ENCODE data around the gene TAS2R40. TPM values are rescaled to one million over a fixed set of nuclear protein-coding genes. Genes with fewer than 3 reads are reported as not detected.

TAS2R40 gene
- polyA plus RNA-seq, 2 of the 4 experiments (the other 2 are of a cell fraction) = not detected

GRCh38 chr7:143214789-143215679 lies 6.8 kb upstream of the TAS2R40 start:
- no peaks in the 10 kb centered on the region for H3K9me3 ChIP-seq
- FAIRE-seq = peak; percentile 99
- 9% methylated on average over 8 of the region's 8 CpGs for WGBS (ENCODE audit: missing lambda C conversion rate)

DNA sequence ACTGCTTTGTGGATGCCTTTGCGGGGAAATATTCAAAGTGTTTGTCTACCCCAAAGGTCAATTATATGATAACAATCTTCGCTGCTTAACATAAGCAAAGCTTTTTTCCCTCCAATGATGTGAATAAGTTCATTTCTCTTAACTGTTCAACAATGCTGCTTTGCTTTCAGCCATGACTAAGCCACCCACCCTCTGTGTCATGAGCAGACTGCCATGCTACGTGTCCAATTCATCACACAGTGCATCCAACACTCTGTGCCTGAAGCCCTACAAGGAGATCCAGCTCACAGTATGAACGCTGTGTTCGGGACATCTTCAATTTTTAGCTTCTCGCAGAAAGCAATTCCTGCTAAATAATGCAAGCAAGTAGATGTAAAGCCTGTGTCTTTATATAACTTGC lies 5.7 kb upstream of the TAS2R40 start:
- Histone ChIP-seq H3K4me3 (no peak overlapping the region), H3K4me2 (no peak overlapping the region), H3K9me3 (no peaks in the 10 kb centered on the region), H3K4me1 (no peaks in the 10 kb centered on the region), H3K27ac (no peak overlapping the region)
- ChIA-PET POLR2A (no interaction called here), CTCF (interaction anchor here (0.6 to 7.4 kb wide), 9 partner anchors 13 to 362 kb away, joined by 3 to 175 read pairs (median 6); no protein-coding TSS in a partner anchor)
- TF ChIP-seq, protein P1, sequence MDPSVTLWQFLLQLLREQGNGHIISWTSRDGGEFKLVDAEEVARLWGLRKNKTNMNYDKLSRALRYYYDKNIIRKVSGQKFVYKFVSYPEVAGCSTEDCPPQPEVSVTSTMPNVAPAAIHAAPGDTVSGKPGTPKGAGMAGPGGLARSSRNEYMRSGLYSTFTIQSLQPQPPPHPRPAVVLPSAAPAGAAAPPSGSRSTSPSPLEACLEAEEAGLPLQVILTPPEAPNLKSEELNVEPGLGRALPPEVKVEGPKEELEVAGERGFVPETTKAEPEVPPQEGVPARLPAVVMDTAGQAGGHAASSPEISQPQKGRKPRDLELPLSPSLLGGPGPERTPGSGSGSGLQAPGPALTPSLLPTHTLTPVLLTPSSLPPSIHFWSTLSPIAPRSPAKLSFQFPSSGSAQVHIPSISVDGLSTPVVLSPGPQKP (IDR thresholded peaks at IDR 0.05; ENCODE audit: low read depth, low read length) = no peak
- no peak for TF ChIP-seq MAFK (IDR thresholded peaks at IDR 0.05; ENCODE audit: partially characterized antibody)
- TF ChIP-seq, protein P2, sequence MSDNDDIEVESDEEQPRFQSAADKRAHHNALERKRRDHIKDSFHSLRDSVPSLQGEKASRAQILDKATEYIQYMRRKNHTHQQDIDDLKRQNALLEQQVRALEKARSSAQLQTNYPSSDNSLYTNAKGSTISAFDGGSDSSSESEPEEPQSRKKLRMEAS (IDR thresholded peaks at IDR 0.05) = no peak
- TF ChIP-seq, protein P3, sequence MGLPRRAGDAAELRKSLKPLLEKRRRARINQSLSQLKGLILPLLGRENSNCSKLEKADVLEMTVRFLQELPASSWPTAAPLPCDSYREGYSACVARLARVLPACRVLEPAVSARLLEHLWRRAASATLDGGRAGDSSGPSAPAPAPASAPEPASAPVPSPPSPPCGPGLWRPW (IDR thresholded peaks at IDR 0.05) = no peak
- no peak for TF ChIP-seq MAZ (IDR thresholded peaks at IDR 0.05; ENCODE audit: borderline replicate concordance, low read depth, low read length)
- TF ChIP-seq ZC3H11A (IDR thresholded peaks at IDR 0.05) = no peak
- no peak for TF ChIP-seq CBX2 (IDR thresholded peaks at IDR 0.05; ENCODE audit: borderline replicate concordance, low read depth)
- TF ChIP-seq TFCP2L1 (CRISPR knock-in tag; IDR thresholded peaks at IDR 0.05) = no peak
- WGBS (ENCODE audit: missing lambda C conversion rate) = 29% methylated on average over 6 of the region's 6 CpGs
- no peak for FAIRE-seq
- no peak for ATAC-seq
- DNase-seq (ENCODE audit: low read depth in 1 of 2, low spot score in 1 of 2) = no peak

More at GRCh38 chr7:143214789-143215679, 6.8 kb upstream of the TAS2R40 start:
- Histone ChIP-seq H3K4me1 (no peaks in the 10 kb centered on the region), H3K27ac (no peak overlapping the region), H3K4me3 (no peak overlapping the region), H3K4me2 (no peak overlapping the region)
- ATAC-seq = peak; percentile 83 to 95
- TF ChIP-seq POLR2A (IDR thresholded peaks at IDR 0.05; ENCODE audit: low read length) (no peak), TFCP2L1 (CRISPR knock-in tag; IDR thresholded peaks at IDR 0.05) (no peak), CTCF (IDR thresholded peaks at IDR 0.05) (peak; percentile 100), SMC3 (IDR thresholded peaks at IDR 0.05) (peak; percentile 99), HMGXB4 (CRISPR knock-in tag; IDR thresholded peaks at IDR 0.05; ENCODE audit: borderline replicate concordance) (no peak), RAD21 (conservative IDR thresholded peaks at IDR 0.05 in 1 of 2, IDR thresholded peaks at IDR 0.05 in 1 of 2) (peak; percentile 99)
- CTCF ChIA-PET = interaction anchor here (0.6 to 7.4 kb wide), 37 partner anchors 8 to 668 kb away, joined by 3 to 175 read pairs (median 4); partner anchors contain the start of genes EPHB6, OR9A2 and PIP
- peak; percentile 82 to 86 for DNase-seq (ENCODE audit: low read depth in 1 of 2, low spot score in 1 of 2)
- POLR2A ChIA-PET = interaction anchor here (0.9 kb wide), 1 partner anchor 207 kb away, joined by 3 read pairs; no protein-coding TSS in a partner anchor

GRCh38 chr7:143216686-143217085 lies 5.2 kb upstream of the TAS2R40 start:
- FAIRE-seq (no peak), DNase-seq (ENCODE audit: low read depth in 1 of 2, low spot score in 1 of 2) (no peak), ATAC-seq (no peak)
- Histone ChIP-seq H3K27ac (no peak overlapping the region), H3K9me3 (no peaks in the 10 kb centered on the region), H3K4me3 (no peak overlapping the region), H3K4me1 (no peaks in the 10 kb centered on the region), H3K4me2 (no peak overlapping the region)
- 32% methylated on average over 2 of the region's 2 CpGs for WGBS (ENCODE audit: missing lambda C conversion rate)
- ChIA-PET CTCF (interaction anchor here (0.9 to 7.4 kb wide), 6 partner anchors 22 to 363 kb away, joined by 4 to 175 read pairs (median 9); no protein-coding TSS in a partner anchor), POLR2A (no interaction called here)
- TF ChIP-seq KDM1A (IDR thresholded peaks at IDR 0.05; ENCODE audit: low read depth) (no peak), HOXA7 (CRISPR knock-in tag; IDR thresholded peaks at IDR 0.05) (no peak), MAFK (IDR thresholded peaks at IDR 0.05; ENCODE audit: partially characterized antibody) (no peak), E2F6 (IDR thresholded peaks at IDR 0.05; ENCODE audit: borderline replicate concordance, low read depth) (no peak), RCOR1 (IDR thresholded peaks at IDR 0.05; ENCODE audit: low read depth, low read length) (no peak), HOXB5 (CRISPR knock-in tag; IDR thresholded peaks at IDR 0.05) (no peak), FOXS1 (CRISPR knock-in tag; IDR thresholded peaks at IDR 0.05) (no peak), SREBF2 (IDR thresholded peaks at IDR 0.05) (no peak), RFX5 (IDR thresholded peaks at IDR 0.05) (no peak), CEBPB (IDR thresholded peaks at IDR 0.05) (no peak), ZC3H11A (IDR thresholded peaks at IDR 0.05) (no peak), BHLHE40 (IDR thresholded peaks at IDR 0.05; ENCODE audit: low read depth, low read length) (no peak), GATA3 (IDR thresholded peaks at IDR 0.05; ENCODE audit: borderline replicate concordance) (no peak), EP300 (IDR thresholded peaks at IDR 0.05) (no peak)
- TF ChIP-seq, protein P4, sequence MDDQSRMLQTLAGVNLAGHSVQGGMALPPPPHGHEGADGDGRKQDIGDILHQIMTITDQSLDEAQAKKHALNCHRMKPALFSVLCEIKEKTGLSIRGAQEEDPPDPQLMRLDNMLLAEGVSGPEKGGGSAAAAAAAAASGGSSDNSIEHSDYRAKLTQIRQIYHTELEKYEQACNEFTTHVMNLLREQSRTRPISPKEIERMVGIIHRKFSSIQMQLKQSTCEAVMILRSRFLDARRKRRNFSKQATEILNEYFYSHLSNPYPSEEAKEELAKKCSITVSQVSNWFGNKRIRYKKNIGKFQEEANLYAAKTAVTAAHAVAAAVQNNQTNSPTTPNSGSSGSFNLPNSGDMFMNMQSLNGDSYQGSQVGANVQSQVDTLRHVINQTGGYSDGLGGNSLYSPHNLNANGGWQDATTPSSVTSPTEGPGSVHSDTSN (IDR thresholded peaks at IDR 0.05) = no peak

All from A549 (cell line).